GM19468 (cell line): ENCODE measurements around the gene PALLD.

Experiments
- ATAC-seq: cut with Tn5 transposase; IDR thresholded peaks from one replicate; pipeline ENCODE4 v1.9.1; 2021; ENCODE audit warnings: mild to moderate bottlenecking, moderate library complexity, moderate number of reproducible peaks; ENCODE audit not compliant: unreplicated experiment; ENCODE audit errors: extremely low read depth

PALLD gene

GRCh38 chr4:168551945-168552695 lies 55.3 kb downstream of the PALLD start:
- ATAC-seq = no peak

GRCh38 chr4:168553714-168554370 lies 57.0 kb downstream of the PALLD start:
- ATAC-seq = no peak

DNA sequence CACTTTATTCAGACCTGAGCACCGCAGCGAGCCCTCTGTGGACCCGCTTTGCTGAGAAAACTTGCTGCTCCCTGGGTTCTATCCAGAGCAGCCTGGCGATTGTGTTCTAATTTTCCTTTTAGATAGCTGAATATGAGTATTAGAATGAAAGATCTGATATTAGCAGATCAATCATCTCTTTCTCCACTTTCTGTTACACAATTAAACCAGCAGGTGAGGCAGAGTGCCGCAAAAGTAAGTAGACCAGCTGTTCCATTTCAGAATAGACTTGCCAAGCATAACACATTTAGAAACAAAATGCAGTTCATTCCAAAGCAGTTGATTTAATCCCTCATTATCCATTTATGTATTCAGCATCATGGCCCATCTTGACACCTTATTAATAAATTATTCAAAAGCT lies 58.6 kb downstream of the PALLD start:
- ATAC-seq = no peak

GRCh38 chr4:168557658-168558057 lies 60.8 kb downstream of the PALLD start:
- no peak for ATAC-seq

- ATAC-seq = no peak
These were observed 61.7 kb downstream of the PALLD start for GRCh38 chr4:168558599-168558998.

GRCh38 chr4:168560184-168561180 lies 63.6 kb downstream of the PALLD start:
- no peak for ATAC-seq

DNA sequence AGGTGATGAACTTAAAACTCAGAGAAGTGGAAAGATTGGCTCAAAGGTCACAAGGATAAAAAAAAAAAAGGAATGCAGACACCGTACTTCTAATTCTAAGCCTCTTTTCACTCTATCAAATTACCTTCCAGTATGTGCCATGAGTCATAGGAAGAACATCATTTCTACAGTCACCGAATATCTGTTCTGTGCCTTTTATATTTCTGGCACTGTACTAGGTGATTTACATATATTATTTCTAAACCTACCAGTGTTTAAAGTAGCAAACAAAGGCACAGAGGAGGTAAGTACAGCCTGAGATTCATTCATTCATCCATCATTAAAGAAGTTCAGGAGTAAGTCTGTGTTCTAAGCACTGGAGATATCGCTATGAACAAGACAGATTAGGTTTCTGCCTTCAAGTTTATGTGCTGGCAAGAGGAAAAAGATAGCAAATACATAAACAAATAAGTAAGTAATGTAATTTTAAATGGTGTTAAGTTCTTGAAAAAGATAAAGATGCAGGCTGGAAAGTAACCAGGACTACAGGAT lies 65.3 kb downstream of the PALLD start:
- no peak for ATAC-seq

DNA sequence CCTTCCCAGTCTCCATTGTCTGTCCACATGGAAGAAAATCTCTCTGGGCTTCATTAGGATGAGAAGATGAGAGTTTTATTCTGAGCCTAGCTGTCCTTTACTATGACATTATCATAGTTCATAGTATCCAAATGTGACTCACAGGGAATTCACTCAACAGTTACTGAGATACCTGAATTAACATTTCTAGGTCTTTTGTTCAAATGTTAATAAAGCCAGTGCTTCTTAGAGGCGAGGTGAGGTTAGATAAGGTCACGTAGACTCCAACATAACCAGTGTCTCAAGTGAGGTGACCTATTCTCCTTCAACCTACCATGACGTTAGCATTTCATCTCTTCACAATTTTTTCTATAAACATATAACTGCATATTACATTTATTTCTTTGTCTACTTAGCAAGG lies 67.2 kb downstream of the PALLD start:
- ATAC-seq = no peak

- ATAC-seq = no peak
These were observed 68.3 kb downstream of the PALLD start for GRCh38 chr4:168565130-168565529.

DNA sequence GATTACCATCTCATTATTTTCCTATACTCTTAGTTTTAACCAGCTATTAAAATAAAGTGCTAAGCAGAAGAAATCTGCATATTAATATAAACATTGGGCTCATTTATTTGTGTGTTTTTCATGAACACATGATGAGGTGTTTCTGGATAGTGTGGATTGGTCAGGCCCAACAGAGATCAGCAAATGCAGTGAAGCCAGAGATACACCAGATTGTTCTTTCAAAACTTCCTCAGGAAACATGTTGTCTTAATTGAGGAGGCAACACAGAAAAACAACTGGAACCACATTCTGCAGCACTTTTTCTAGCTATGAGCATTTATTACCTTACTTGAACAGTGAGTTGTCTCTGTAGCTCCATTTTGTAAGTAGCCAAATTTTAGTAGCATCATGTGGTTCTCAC lies 69.9 kb downstream of the PALLD start:
- ATAC-seq = no peak

DNA sequence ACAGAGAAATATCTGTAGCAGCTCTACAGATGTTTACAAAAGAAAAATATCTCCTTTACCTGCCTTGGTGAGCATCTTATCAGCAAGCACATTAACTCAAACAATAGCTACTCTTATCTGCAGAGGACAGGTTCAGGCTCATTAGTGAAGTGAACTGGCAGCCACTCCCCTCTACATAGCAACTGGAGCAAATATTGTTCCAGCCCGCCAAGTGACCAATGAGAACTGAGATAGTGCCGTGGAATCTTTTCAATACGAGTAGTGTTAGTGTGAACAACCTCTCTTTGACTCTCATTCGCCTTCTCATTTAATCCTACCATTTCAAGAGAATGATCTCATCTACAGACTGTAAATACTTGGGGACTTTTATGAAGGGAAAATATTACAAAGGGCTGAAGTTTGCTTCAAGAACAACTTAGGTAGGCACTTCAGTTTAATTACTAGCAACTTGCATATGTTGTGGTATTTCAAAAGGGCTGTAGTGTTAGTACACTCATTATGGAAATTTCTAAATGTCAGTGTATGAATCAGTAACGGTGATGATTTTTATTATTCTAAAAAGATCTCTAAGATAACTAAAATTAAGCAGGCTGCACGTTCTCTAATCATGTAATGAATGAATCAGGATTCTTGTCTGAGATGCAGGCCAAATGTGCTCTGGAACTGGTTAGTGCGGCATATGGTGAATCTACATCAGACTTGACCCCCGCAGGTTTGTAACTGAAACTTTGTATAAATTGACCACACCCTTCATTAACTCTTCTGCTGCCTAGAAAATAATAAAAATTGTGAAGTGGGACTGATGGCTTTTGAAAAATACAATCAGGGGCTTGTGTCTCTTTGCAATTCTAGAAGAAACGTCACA lies 72.4 kb downstream of the PALLD start:
- no peak for ATAC-seq

- no peak for ATAC-seq
These were observed 73.1 kb downstream of the PALLD start for GRCh38 chr4:168569931-168570276.

- ATAC-seq = no peak
These were observed 73.6 kb downstream of the PALLD start for GRCh38 chr4:168570466-168570865.

- ATAC-seq = no peak
These were observed 75.2 kb downstream of the PALLD start for GRCh38 chr4:168572002-168572401.

DNA sequence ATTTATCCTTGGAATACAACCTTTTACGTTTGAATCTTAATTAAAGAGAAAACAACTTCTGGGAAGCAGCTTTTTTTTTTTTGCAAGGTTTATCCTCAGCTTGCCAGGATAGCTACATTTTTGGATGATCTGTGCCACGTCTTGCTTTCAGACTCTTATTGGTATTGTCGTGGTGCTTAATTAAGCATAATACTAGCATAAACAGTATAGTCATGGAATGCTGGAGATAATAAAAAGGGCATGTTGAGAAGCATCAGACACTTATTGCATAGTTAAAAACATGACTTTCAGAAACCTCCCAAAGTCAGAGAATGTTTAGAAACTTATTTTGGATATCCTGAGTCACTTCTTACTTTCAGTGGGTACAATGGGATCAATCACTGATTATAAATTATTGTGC lies 77.0 kb downstream of the PALLD start:
- ATAC-seq = no peak

DNA sequence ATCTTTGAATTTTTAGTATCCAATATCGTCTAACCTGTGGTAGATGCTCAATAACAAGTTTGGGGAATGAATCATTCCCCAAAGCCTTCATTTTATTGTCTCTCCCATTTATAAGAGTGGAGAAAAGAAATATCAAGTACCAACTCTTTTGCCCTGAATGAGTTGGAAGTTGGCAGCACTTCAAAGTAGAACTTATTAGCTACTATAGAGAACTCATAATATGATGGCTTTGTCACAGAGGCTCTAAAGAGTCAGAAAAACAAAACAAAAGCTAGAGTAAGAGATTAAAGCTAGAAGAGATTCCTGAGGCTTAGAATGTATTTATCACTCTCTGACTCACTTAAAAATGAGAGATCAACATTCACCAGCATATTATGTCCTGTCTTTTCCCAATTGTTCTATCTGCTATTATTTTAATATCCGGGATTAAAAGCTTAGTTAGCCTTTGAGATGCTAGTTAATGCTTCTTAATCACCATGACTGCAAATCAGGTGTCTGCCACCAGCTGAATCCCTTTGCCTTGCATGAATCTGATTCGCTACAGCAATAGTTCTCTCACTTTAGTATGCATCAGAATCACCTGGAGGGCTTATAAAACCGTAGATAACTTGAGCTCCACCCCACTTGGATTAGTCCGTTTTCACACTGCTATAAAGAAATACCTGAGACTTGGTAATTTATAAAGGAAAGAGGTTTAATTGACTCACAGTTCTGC lies 77.9 kb downstream of the PALLD start:
- ATAC-seq = no peak

- ATAC-seq = no peak
These were observed 78.6 kb downstream of the PALLD start for GRCh38 chr4:168575473-168575872.

- no peak for ATAC-seq
These were observed 80.8 kb downstream of the PALLD start for GRCh38 chr4:168577624-168578023.

DNA sequence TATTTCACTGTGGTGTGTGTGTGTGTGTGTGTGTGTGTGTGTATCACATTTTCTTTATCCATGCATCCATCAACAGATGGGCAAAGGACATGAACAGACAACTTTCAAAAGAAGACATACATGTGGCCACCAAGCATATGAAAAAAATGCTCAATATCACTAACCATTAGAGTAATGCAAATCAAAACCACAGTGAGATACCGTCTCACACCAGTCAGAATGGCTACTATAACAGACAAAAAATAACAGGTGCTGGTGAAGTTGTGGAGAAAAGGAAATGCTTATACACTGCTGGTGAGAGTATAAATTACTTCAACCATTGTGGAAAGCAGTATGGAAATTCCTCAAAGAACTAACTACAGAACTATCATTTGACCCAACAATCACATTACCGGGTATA lies 83.4 kb downstream of the PALLD start:
- no peak for ATAC-seq
